Breast epithelium (tissue), 3 donors: ENCODE measurements around the gene KMT5C.

Source experiments
- CTCF ChIP-seq, 3 donors: fragments of 450-650 bp; IDR thresholded peaks; one replicate each; pipeline ENCODE4 v1.5.1; 2016 to 2017; ENCODE audit warnings: antibody characterized with exemption in 3 of 3, mild to moderate bottlenecking in 3 of 3, moderate library complexity in 3 of 3
- POLR2AphosphoS5 ChIP-seq, 3 donors: sonication (generic); formaldehyde crosslinking; IDR thresholded peaks; one replicate each; pipeline ENCODE4 v1.6.1; 2017; ENCODE audit warnings: antibody characterized with exemption in 3 of 3

DNA sequence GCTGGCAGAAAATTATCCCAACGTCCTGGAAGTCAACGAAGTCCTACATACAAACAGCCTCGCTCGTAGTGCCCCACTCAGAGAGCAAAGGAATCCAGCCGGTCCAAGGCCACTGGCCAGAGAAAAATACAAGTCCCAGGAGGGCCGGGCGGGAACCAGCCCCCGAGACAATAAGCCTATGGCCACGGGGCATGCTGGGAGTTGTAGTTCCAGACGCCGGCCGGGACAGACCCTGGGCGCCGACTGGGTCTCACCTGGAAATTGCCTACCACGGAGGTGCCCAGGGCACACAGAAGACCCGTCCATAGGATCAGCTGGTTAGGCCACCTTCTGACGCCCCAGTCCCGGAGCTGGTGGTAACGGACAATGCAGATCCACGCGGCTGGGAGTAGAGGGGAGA lies 19.9 kb upstream of the KMT5C start:
- TF ChIP-seq CTCF (IDR thresholded peaks at IDR 0.05) (no peak), POLR2AphosphoS5 (IDR thresholded peaks at IDR 0.05) (no peak)
